ENCODE results near the gene LAMC1. TPM values are rescaled to one million over a fixed set of nuclear protein-coding genes. Genes with fewer than 3 reads are reported as not detected.

LAMC1 gene
- total and polyA plus RNA-seq, 12 donors, result 22.1 to 160 (median 115) TPM

GRCh38 chr1:183125279-183125999, 102.2 kb downstream of the LAMC1 start:
- ATAC-seq (no peak), DNase-seq (no peak)
- Histone ChIP-seq H3K27ac (peak overlapping the region in 3 of 10 donors; percentile 23 to 55 (median 50)), H3K9me3 (no peaks in the 10 kb centered on the region), H3K36me3 (peaks cover 0 to 100% (median 81%) of the 10 kb centered on the region in 9 donors), H3K27me3 (no peaks in the 10 kb centered on the region), H3K4me3 (no peak overlapping the region), H3K4me1 (peaks cover 0 to 33% (median 16%) of the 10 kb centered on the region in 9 donors)
- intact Hi-C loops (cut with DNase I), result loop anchor here in 3 of 10 donors (10.0 kb wide), 2 partner anchors 101 to 161 kb away; partner anchors contain the start of gene LAMC1 (in 1 of the 3)
- TF ChIP-seq, protein P1, sequence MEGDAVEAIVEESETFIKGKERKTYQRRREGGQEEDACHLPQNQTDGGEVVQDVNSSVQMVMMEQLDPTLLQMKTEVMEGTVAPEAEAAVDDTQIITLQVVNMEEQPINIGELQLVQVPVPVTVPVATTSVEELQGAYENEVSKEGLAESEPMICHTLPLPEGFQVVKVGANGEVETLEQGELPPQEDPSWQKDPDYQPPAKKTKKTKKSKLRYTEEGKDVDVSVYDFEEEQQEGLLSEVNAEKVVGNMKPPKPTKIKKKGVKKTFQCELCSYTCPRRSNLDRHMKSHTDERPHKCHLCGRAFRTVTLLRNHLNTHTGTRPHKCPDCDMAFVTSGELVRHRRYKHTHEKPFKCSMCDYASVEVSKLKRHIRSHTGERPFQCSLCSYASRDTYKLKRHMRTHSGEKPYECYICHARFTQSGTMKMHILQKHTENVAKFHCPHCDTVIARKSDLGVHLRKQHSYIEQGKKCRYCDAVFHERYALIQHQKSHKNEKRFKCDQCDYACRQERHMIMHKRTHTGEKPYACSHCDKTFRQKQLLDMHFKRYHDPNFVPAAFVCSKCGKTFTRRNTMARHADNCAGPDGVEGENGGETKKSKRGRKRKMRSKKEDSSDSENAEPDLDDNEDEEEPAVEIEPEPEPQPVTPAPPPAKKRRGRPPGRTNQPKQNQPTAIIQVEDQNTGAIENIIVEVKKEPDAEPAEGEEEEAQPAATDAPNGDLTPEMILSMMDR (IDR thresholded peaks at IDR 0.05), result no peak
- WGBS, 2 donors, result 88 to 93% methylated on average over 5 of the region's 5 CpGs

DNA sequence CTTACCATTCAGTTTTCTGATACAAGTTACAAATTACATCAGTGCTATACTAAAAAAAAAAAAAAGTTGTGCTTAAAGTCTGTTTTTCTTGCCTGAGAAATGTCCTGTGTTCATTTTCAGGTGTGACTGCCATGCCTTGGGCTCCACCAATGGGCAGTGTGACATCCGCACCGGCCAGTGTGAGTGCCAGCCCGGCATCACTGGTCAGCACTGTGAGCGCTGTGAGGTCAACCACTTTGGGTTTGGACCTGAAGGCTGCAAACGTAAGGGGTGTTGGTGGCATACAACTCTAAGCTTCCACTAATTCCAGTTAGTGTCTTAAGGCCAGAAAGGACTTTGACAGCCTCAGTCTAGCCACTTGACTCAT, 102.8 kb downstream of the LAMC1 start:
- H3K4me1 ChIP-seq, result peaks cover 0 to 36% (median 16%) of the 10 kb centered on the region in 9 donors
- no peak for ATAC-seq
- peaks cover 0 to 100% (median 77%) of the 10 kb centered on the region in 9 donors for H3K36me3 ChIP-seq
- no peak overlapping the region for H3K4me3 ChIP-seq
- no peaks in the 10 kb centered on the region for H3K9me3 ChIP-seq
- H3K27me3 ChIP-seq, result no peaks in the 10 kb centered on the region
- TF ChIP-seq, protein P1 (IDR thresholded peaks at IDR 0.05), result no peak
- intact Hi-C loops (cut with DNase I), result loop anchor here in 3 of 10 donors (10.0 kb wide), 2 partner anchors 101 to 161 kb away; partner anchors contain the start of gene LAMC1 (in 1 of the 3)
- 92 to 93% methylated on average over 5 of the region's 5 CpGs for WGBS, 2 donors
- peak overlapping the region in 4 of 10 donors; percentile 8 to 55 (median 36) for H3K27ac ChIP-seq
- no peak for DNase-seq

GRCh38 chr1:183126528-183126927, 103.3 kb downstream of the LAMC1 start:
- H3K27me3 ChIP-seq, result no peaks in the 10 kb centered on the region
- no peak for DNase-seq
- no peak overlapping the region for H3K4me3 ChIP-seq
- no peaks in the 10 kb centered on the region for H3K9me3 ChIP-seq
- H3K4me1 ChIP-seq, result peaks cover 0 to 36% (median 16%) of the 10 kb centered on the region in 9 donors
- WGBS, 2 donors, result 62 to 65% methylated on average over 1 of the region's 1 CpG
- H3K36me3 ChIP-seq, result peaks cover 0 to 100% (median 75%) of the 10 kb centered on the region in 9 donors
- TF ChIP-seq, protein P1 (IDR thresholded peaks at IDR 0.05), result no peak
- ATAC-seq, result peak in 3 of 8 donors; percentile 20 to 68 (median 46)
- peak overlapping the region in 2 of 10 donors; percentile 31 to 50 for H3K27ac ChIP-seq
- intact Hi-C loops (cut with DNase I), result loop anchor here in 3 of 10 donors (10.0 kb wide), 2 partner anchors 102 to 162 kb away; partner anchors contain the start of gene LAMC1 (in 1 of the 3)

DNA sequence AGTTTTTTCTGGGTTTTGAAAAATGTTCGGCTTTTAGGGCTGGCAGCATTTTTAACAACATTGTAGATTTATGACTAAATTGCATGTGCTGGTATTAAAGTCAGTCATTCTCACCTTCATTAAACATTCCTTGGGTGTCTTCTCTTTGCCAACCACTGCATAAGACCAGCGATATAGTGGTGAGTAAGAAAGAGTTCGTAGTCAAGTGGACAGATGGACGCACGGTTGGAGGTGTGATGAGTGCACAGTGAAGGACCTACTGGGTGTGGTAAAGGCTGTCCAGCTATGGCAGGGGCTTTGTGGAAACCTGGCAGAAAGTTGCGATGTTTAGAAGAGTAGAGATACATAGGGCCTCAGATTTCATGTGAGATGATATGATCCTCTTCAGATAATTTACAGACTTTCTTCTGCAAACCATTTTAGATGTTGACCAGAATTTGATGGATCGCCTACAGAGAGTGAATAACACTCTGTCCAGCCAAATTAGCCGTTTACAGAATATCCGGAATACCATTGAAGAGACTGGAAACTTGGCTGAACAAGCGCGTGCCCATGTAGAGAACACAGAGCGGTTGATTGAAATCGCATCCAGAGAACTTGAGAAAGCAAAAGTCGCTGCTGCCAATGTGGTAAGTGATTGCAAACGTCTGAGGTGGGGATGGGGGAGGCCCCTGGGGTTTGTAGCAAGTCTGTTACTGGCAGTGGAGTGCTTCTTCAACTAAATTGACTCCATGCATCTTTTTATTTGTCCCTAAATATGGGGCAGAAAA, 106.9 kb downstream of the LAMC1 start:
- TF ChIP-seq, protein P1 (IDR thresholded peaks at IDR 0.05), result no peak
- no peak for DNase-seq
- WGBS, 2 donors, result 84 to 86% methylated on average over 15 of the region's 15 CpGs
- intact Hi-C loops (cut with DNase I), result loop anchor here in 5 of 10 donors (10.0 kb wide), 4 partner anchors 105 to 265 kb away; partner anchors contain the start of gene LAMC1 (in 1 of the 5)
- ATAC-seq, result peak in 3 of 8 donors; percentile 22 to 59 (median 30)
- Histone ChIP-seq H3K4me3 (no peak overlapping the region), H3K27me3 (no peaks in the 10 kb centered on the region), H3K4me1 (peaks cover 0 to 19% (median 0%) of the 10 kb centered on the region in 9 donors), H3K27ac (peak overlapping the region in 2 of 10 donors; percentile 36 to 48), H3K36me3 (peaks cover 5 to 100% (median 70%) of the 10 kb centered on the region in 9 donors), H3K9me3 (no peaks in the 10 kb centered on the region)
